Mucosa of gallbladder (tissue), 1 donor: ENCODE measurements around the gene MYO3B. TPM values are rescaled to one million over a fixed set of nuclear protein-coding genes. Genes with fewer than 3 reads are reported as not detected.
"Not testable (repeated sequence)": the region's sequence is repeated elsewhere in the genome, so short reads cannot be mapped to it uniquely, and the experiment has no call there.

Experiments used
- DNase-seq: peaks from one replicate; pipeline ENCODE4 v3.0.0-alpha.2; 2020; ENCODE audit warnings: low spot score
- total RNA-seq: library from RNA; stranded (reverse); gene quantifications from one replicate; pipeline ENCODE4 v1.2.1, GENCODE V29; 2021
- donor health status: DM: no; HTN: no; CAD: no.

MYO3B gene
- total RNA-seq, 1 donor from 2014 or later: 0.23 TPM

GRCh38 chr2:170339750-170340692, 162.1 kb downstream of the MYO3B start:
- DNase-seq: no peak

DNA sequence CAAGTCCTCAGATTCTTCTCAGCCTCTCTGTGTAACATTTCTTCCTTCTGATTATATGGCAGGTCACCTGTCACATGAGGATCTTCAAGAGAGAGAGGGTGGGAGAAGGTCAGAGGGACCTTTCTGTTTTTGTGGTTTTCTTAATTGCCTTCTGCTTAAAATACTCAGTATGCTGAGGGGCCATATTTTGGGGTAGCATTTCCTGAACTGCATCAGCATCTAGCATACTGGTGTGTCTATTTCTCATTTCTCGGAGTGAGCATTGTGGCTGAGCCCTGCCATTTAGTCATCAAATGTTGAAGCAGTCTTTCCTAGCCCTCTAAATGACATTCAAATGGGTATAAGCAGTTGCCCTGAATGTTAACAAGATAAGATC, 162.7 kb downstream of the MYO3B start:
- no peak for DNase-seq

DNA sequence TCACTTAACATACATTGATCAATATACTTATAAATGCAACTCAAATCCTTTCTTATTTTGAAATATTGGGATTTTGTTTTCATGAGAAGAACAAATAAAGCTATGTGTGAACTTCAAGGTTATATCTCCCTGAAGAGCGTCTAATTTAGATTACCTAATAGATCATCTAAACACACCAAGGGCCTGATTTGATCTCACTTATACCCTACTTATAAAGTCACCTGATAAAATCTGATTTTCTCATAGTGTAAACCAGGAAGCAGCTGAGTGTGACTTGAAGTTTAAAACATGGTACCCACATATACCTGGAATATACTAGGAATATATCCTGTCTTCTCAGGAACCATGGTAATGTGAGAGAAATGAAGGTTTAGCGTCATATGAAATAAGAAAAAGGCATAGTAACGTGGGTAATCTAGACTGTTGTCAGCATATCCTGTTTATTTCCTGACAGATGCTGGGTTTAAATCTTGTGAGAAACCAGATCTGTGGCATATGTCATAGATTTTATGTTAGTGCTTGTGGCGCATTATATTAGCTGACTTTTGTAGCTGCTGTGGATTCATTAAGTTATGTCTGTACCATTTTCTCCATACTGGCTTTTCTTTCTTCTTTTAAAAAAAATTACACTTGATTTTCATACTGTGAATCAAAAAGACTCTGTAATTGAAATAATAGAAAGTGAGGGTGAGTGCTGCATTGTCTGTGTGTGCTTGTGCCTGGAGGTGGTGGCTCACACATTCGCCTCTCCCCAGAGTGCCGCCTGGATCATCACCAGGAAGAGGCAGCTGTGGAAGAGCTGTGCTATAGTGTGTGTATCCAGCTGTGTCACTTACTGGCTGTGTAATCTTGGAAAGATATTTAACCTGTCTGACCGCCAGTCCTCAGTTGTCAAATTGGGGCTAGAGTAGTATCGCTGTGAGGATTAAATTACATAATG, 164.0 kb downstream of the MYO3B start:
- no peak for DNase-seq

- no peak for DNase-seq
Observed at GRCh38 chr2:170344663-170345346, 166.9 kb downstream of the MYO3B start.

- DNase-seq: no peak
Observed at GRCh38 chr2:170345607-170346006, 167.7 kb downstream of the MYO3B start.

- DNase-seq: not testable (repeated sequence)
Observed at GRCh38 chr2:170349269-170349668, 171.3 kb downstream of the MYO3B start.

DNA sequence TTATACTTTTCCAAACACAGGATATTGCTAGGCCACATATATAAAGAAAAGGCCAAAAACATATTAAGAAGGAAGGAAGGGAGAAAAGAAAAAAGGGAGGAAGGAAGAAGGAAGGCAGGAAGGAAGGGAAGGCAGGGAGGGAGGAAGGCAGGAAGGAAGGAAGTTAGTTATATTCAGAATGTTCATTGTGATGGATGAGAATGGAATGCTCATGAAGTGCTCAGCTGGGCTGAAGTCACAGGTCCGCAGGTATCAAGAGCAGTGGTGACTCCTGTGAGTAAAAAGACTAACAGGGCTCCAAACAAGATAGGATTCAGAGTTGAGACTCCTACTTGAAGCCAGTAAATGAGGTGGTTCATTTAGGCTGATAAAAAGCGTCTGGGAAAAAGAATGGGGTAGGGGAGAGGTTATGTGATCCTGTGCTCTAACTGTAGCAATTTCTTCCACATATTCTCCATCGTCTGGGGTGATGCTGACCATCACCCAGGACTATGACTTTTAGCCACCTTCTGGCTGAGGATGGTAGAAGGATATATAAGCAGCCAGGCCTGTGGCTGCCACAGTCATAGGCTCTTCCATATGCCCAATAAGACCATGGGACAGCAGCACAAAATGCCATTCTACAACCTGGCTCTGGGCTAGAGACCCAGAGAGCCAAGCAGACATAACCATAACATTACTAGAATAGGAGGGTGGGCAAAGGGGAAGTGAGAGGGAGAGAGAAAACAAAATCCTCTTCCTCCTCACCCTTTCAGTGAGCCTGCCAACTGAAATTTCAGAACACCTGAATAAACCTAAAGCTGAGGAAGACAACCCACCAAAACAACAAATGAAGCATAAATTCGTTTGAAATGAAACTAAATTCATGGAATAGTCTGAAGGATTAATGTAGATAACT, 173.2 kb downstream of the MYO3B start:
- DNase-seq: no peak

DNA sequence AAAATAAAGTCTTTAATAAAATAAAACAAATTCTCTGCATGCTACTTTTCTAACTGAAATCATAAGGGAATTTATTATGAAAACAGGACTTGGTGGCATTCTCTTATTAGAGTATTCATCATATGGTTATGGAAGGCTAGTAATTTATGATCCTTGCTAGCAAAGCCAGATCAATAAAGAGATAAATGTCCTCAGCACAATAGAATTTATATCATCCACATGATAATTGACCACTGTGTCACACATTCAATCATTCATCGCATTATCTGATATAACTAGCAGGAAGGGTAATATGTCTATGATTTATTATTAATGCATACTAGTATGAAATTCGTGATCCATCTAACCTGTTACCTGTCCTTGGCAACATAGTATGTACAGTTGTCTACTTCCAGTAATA, 175.8 kb downstream of the MYO3B start:
- no peak for DNase-seq

- no peak for DNase-seq
Observed at GRCh38 chr2:170354388-170354787, 176.4 kb downstream of the MYO3B start.

DNA sequence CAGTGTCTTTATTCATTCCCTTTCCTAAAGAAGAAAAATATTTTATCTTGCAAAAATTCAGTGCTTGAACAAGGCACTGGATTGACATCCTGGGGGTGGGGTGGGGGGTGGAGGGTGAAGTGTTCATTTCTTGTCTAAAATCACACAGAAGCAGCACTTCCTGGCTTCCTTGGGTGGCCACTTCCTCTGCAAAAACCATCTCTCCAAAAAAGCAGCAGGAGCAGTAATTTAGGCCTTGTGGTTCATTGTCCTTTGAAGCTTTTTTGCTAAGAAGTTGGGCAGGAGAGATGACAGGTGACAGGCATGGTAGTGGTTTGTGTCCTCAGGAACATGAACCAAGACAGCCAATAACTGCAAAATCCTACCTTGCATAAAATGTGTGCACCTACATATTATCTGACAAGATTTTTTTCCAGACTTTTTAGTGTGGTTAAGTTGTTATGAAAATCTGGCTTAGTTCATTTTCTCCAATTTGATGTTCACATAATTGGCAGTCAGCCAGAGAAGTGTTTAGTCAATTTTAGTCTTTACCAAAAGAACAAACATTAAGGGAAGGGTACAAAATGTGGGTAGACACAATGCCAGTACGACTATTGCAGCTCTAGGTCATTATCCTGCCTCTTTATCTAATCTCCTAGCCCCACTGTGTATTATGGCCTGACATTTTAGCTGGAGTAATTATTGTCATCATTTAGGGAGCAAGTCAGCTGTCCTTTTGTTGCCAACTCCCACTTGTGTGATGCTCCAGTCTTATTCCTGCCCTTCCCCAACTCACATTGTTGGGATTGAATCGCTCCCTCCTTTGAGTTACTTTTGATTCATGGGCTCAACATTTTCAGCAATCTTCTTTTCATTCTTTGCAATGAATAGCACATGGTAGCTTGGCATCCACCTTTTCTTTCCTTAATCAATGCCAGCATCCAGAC, 177.2 kb downstream of the MYO3B start:
- DNase-seq: no peak

DNA sequence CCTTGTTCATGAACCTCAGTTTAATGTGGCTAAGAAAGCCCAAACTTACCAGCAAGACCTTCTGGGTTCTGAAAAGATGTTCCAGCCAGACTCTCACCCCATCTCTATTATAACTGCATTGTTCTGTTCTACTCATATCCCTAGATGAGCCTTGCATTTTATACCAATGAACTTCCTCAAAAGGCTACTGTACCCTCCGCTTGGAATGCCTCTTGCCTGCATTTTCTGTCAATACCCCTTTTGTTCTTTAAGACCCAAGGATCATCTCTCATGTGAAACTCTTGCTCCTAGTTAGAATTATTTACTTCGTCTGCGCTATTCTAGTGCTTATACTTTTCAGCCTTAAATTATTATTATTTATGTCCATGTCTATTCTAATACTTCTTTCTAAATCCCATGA, 181.5 kb downstream of the MYO3B start:
- no peak for DNase-seq

DNA sequence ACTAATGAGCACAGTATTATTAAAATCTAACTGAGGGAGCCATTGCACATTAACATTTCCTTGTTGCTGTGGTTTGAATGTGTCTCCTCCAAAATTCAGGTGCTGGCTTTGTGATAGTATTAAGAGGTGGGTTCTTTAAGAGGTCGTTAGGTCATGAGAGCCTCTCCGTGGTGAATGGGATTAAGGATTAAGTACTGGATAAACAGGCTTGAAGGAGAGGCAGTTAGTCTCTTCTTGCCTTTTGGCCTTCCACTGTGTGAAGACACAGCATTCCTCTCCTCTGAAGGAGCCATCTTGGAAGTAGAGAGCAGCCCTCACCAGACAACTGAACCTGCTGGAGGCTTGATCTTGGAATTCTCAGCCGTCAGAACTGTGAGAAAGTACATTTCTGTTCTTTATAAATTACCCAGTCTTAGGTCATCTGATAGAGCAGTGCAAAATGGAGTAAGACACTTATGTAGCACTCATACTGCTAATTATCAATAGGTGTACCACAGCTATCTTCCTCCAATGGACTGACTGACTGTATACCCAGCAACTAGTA, 182.7 kb downstream of the MYO3B start:
- DNase-seq: no peak

GRCh38 chr2:170361090-170361936, 183.4 kb downstream of the MYO3B start:
- peak; percentile 43 for DNase-seq

- no peak for DNase-seq
Observed at GRCh38 chr2:170362313-170362870, 184.4 kb downstream of the MYO3B start.

DNA sequence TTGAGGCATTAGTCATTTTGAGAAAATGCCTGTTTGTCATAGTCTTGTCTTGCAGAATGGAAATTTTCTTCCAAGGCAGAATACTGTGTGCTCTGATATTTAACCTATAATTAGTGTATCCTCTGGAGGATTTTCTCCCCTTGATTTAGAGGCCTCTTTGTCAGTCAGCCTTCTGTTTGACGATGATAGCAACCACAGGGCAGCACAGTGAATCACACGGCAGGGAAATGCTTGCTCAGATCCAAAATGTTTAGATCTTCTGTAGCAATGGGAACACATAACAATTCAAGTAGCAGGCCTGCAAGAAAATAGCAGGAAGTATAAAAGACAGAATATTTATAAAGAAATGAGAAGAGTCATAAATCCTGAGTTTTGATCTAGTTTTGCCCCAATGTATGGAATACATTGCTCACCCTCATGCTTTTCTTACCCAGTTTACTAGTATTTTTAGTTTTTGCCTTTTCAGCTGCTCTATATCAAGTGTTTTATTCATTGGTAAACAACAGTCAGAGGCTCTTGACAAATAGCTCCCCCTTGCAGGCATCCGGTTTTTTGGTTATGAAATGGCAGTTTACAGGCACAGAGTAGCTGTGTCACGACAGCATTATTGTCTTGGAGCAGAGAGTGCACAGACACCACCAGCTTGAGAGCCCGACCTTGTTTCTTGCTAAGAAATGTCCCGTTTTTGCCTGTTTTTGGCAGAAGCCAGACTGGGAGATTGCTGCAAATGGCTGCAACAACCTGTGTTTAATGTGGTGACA, 185.1 kb downstream of the MYO3B start:
- no peak for DNase-seq

- DNase-seq: no peak
Observed at GRCh38 chr2:170365003-170365402, 187.1 kb downstream of the MYO3B start.

- no peak for DNase-seq
Observed at GRCh38 chr2:170365686-170366085, 187.7 kb downstream of the MYO3B start.
